B cell (primary cell): ENCODE data around the gene RPS26. TPM values are rescaled to one million over a fixed set of nuclear protein-coding genes. Genes with fewer than 3 reads are reported as not detected.

Source experiments
- ATAC-seq: fragments of 200-7000 bp; cut with Tn5 transposase; one replicate; pipeline ENCODE4 v1.10.0; 2021; ENCODE audit warnings: low read depth, mild to moderate bottlenecking, moderate number of reproducible peaks, moderate library complexity
- CTCF ChIA-PET: fragments of 350-600 bp; sonication (Branson Sonifier 250); formaldehyde crosslinking; loops from one replicate; lab custom pipeline; 2021; ENCODE audit warnings: antibody characterized with exemption, inconsistent platforms; lab: Charles Lee
- POLR2A ChIA-PET: fragments of 350-600 bp; sonication (Branson Sonifier 250); formaldehyde crosslinking; loops from one replicate; lab custom pipeline; 2021; ENCODE audit warnings: antibody characterized with exemption; lab: Charles Lee
- DNase-seq: peaks from one replicate; pipeline ENCODE4 v3.0.0; 2013
- H2AFZ ChIP-seq: 2 replicates; pipeline ENCODE4 v1.6.1; 2012; ENCODE audit warnings: mild to moderate bottlenecking, low read depth, low read length; ENCODE audit not compliant: insufficient read depth, poor library complexity, severe bottlenecking
- H3K27ac ChIP-seq, 2 donors: 1 replicate in 1 of 2; 2 replicates in 1 of 2; pipeline ENCODE4 v1.5.1; 2012 to 2013; ENCODE audit warnings: low read length in 2 of 2, mild to moderate bottlenecking in 2 of 2, moderate library complexity in 1 of 2
- H3K27me3 ChIP-seq, 4 experiments: fragments of 200-600 bp in 1 of 4; sonication (generic) in 1 of 4; replicated peaks in 1 of 4; 1 replicate in 2 of 4; 2 replicates in 2 of 4; pipeline versions ENCODE4 v1.6.1 to v1.7.0; 2013 to 2016; ENCODE audit warnings: low read length in 3 of 4, mild to moderate bottlenecking in 2 of 4, mixed read lengths in 1 of 4, moderate library complexity in 1 of 4; ENCODE audit not compliant: insufficient read depth in 4 of 4, control insufficient read depth in 3 of 4; ENCODE audit errors: control extremely low read depth in 1 of 4
- H3K36me3 ChIP-seq, 2 experiments: replicated peaks in 1 of 2; 1 replicate in 1 of 2; 2 replicates in 1 of 2; pipeline versions ENCODE4 v1.6.1 to v1.7.1; 2013; ENCODE audit warnings: low read length in 1 of 2; ENCODE audit not compliant: insufficient read depth in 2 of 2, control insufficient read depth in 1 of 2; ENCODE audit errors: control extremely low read depth in 1 of 2, extremely low read depth in 1 of 2
- H3K4me1 ChIP-seq, 2 donors: fragments of 200-600 bp in 1 of 2; sonication (generic) in 1 of 2; 1 replicate in 1 of 2; 2 replicates in 1 of 2; pipeline versions ENCODE4 v1.5.1 to v1.6.1; 2013 to 2017; ENCODE audit warnings: low read length in 2 of 2; ENCODE audit not compliant: control insufficient read depth in 2 of 2, insufficient read depth in 2 of 2
- H3K4me2 ChIP-seq: replicated peaks from 2 replicates; pipeline ENCODE3; 2012; ENCODE audit warnings: mild to moderate bottlenecking, low read depth, low read length; ENCODE audit not compliant: poor library complexity, severe bottlenecking
- H3K4me3 ChIP-seq, 5 experiments: fragments of 200-600 bp in 1 of 5; sonication (generic) in 1 of 5; 1 replicate in 3 of 5; 2 replicates in 2 of 5; pipeline versions ENCODE4 v1.5.1 to v1.7.0; 2011 to 2016; ENCODE audit warnings: low read length in 4 of 5, mild to moderate bottlenecking in 4 of 5, low read depth in 2 of 5, control low read depth in 1 of 5, moderate library complexity in 1 of 5; ENCODE audit not compliant: insufficient read depth in 1 of 5; ENCODE audit errors: control extremely low read depth in 1 of 5, extremely low read depth in 1 of 5
- H3K79me2 ChIP-seq: fragments of 200-600 bp; sonication (generic); one replicate; pipeline ENCODE4 v1.6.0; 2016; ENCODE audit warnings: low read length; ENCODE audit not compliant: control insufficient read depth, insufficient read depth
- H3K9ac ChIP-seq: fragments of 200-600 bp; sonication (generic); 2 replicates; pipeline ENCODE4 v1.6.1; 2017; ENCODE audit warnings: mild to moderate bottlenecking, low read length, moderate library complexity
- H3K9me3 ChIP-seq, 3 donors: one replicate each; pipeline versions ENCODE4 v1.6.1 to v1.7.1; 2013; ENCODE audit warnings: low read length in 2 of 3; ENCODE audit not compliant: control insufficient read depth in 2 of 3, insufficient read depth in 1 of 3; ENCODE audit errors: control extremely low read depth in 1 of 3
- H4K20me1 ChIP-seq: 2 replicates; pipeline ENCODE4 v1.6.0; 2012; ENCODE audit warnings: mild to moderate bottlenecking, low read length; ENCODE audit not compliant: insufficient read depth, control insufficient read depth, poor library complexity, severe bottlenecking
- H3K27ac Mint-ChIP-seq: one replicate; pipeline ENCODE4 v1.8.0; 2021; ENCODE audit warnings: mixed read lengths
- H3K27me3 Mint-ChIP-seq: one replicate; pipeline ENCODE4 v1.8.0; 2021; ENCODE audit warnings: mixed read lengths
- H3K4me1 Mint-ChIP-seq: one replicate; pipeline ENCODE4 v1.8.0; 2021; ENCODE audit warnings: mixed read lengths
- H3K4me3 Mint-ChIP-seq: one replicate; pipeline ENCODE4 v1.8.0; 2021; ENCODE audit warnings: mixed read lengths
- H3K9me3 Mint-ChIP-seq: one replicate; pipeline ENCODE4 v1.8.0; 2022; ENCODE audit warnings: mixed read lengths; ENCODE audit not compliant: insufficient read depth
- EZH2 ChIP-seq: IDR thresholded peaks from 2 replicates; pipeline ENCODE4 v1.6.1; 2012; ENCODE audit warnings: borderline replicate concordance, low read depth, mild to moderate bottlenecking, moderate library complexity, low read length; ENCODE audit not compliant: insufficient read depth, poor library complexity, severe bottlenecking
- WGBS: methylation state at CpG from one replicate; pipeline ENCODE4 v1.1.5; 2013; ENCODE audit warnings: missing lambda C conversion rate; ENCODE audit not compliant: insufficient coverage; 5-methylcytosine and 5-hydroxymethylcytosine counted together
- intact Hi-C: fragments of 100-400 bp; cut with micrococcal nuclease; formaldehyde crosslinking; loops from one replicate; pipeline ENCODE4 v1.10.0; 2022
- polyA plus RNA-seq: library from polyadenylated mRNA; depleted of rRNA; stranded (reverse); fragments of >200 nt; gene quantifications from 2 replicates; pipeline ENCODE4 v1.2.3, GENCODE V29; 2012
- total RNA-seq, 2 donors: library from RNA; stranded (reverse); fragments of 120-200 nt in 1 of 2; gene quantifications; 1 replicate in 1 of 2; 2 replicates in 1 of 2; pipeline versions ENCODE4 v1.2.3 to v1.2.4, GENCODE V29; 2013 to 2022
- TF ChIP-seq, protein P1 (sequence below): fragments of 200-600 bp; IDR thresholded peaks from one replicate; pipeline ENCODE4 v1.8.0; 2022; ENCODE audit warnings: antibody characterized with exemption, mild to moderate bottlenecking

The RPS26 gene
- total and polyA plus RNA-seq, 2 donors (not counting 1 experiment from before 2014, with no cell fraction given) = 21.0 to 549 TPM

DNA sequence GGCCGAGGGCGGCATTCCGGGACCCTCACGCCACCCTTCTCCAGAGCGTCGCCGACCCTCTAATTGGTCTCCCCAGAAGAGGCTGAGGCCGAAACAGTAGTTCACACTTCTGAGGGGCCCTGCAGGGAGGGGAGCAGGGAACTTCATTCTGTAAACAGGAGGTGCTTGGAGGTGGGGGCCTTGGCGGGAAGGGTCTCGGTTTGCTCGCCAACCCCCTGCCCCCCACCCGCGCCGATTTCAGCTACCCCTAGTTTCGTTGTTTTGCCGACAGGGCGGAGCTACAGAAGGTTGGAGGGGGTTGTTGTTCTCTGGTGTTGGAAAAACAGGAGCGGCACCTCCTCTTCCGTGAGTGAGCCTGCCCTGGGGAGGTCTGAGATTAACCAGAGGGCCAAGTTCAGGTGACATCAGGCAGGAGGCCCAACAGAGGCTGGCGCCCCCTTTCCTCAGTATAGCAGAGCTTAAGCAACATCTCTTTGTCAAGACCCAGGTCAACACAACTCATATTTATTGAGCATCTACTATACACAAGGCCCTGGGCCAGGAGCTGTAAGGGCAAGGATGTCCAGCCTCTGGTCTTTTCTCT, 38.9 kb downstream of the RPS26 start:
- no peak for TF ChIP-seq EZH2
- TF ChIP-seq, protein P1, sequence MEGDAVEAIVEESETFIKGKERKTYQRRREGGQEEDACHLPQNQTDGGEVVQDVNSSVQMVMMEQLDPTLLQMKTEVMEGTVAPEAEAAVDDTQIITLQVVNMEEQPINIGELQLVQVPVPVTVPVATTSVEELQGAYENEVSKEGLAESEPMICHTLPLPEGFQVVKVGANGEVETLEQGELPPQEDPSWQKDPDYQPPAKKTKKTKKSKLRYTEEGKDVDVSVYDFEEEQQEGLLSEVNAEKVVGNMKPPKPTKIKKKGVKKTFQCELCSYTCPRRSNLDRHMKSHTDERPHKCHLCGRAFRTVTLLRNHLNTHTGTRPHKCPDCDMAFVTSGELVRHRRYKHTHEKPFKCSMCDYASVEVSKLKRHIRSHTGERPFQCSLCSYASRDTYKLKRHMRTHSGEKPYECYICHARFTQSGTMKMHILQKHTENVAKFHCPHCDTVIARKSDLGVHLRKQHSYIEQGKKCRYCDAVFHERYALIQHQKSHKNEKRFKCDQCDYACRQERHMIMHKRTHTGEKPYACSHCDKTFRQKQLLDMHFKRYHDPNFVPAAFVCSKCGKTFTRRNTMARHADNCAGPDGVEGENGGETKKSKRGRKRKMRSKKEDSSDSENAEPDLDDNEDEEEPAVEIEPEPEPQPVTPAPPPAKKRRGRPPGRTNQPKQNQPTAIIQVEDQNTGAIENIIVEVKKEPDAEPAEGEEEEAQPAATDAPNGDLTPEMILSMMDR = no peak
- DNase-seq (no peak), ATAC-seq (no peak)
- 25% methylated on average over 8 of the region's 20 CpGs for WGBS
- Histone ChIP-seq H3K4me1 (peaks cover 18 to 22% of the 10 kb centered on the region in 2 donors), H3K79me2 (no peaks in the 10 kb centered on the region), H3K27me3 (peaks cover 0 to 46% (median 15%) of the 10 kb centered on the region in 4 experiments), H2AFZ (peak overlapping the region; percentile 91), H3K27ac (no peak overlapping the region), H3K36me3 (no peaks in the 10 kb centered on the region), H3K9me3 (peaks cover 0 to 12% (median 0%) of the 10 kb centered on the region in 3 donors), H3K4me2 (peak overlapping the region; percentile 100), H3K9ac (peak overlapping the region; percentile 79), H3K4me3 (peak overlapping the region in 4 of 5 experiments; percentile 53 to 91 (median 66)), H4K20me1 (no peaks in the 10 kb centered on the region)
- intact Hi-C loops = no loop called here
- H3K4me1 Mint-ChIP-seq = peaks cover 12% of the 10 kb centered on the region
- ChIA-PET POLR2A (interaction anchor here (2.1 kb wide), 1 partner anchor 23 kb away, joined by 5 read pairs; the partner anchor contains the start of gene PA2G4), CTCF (interaction anchor here (1.4 kb wide), 1 partner anchor 38 kb away, joined by 3 read pairs; the partner anchor contains the start of gene ZC3H10)
- H3K9me3 Mint-ChIP-seq = no peaks in the 10 kb centered on the region
- peaks cover 20% of the 10 kb centered on the region for H3K27me3 Mint-ChIP-seq
- H3K27ac Mint-ChIP-seq = no peak overlapping the region
- peak overlapping the region; percentile 91 for H3K4me3 Mint-ChIP-seq
